GM12891 (cell line): ENCODE results near the gene NAXD.

Experiments used
- DNase-seq: peaks from one replicate; pipeline ENCODE4 v3.0.0; 2011; ENCODE audit warnings: low spot score; ENCODE audit not compliant: insufficient read length
- FAIRE-seq: peaks from 2 replicates; lab custom pipeline; 2011; peaks lifted over from hg19 to GRCh38; lab: Jason Lieb, UNC
- PAX5 ChIP-seq: IDR thresholded peaks from 2 replicates; pipeline ENCODE4 v1.6.1; 2011; ENCODE audit warnings: low read length, moderate library complexity, mild to moderate bottlenecking; ENCODE audit not compliant: insufficient read depth, severe bottlenecking
- POLR2A ChIP-seq: IDR thresholded peaks from 2 replicates; pipeline ENCODE4 v1.6.1; 2011; ENCODE audit warnings: low read depth, low read length, control low read depth
- POLR2AphosphoS5 ChIP-seq: IDR thresholded peaks from 2 replicates; pipeline ENCODE4 v1.6.1; 2011; ENCODE audit warnings: low read depth, low read length, control low read depth
- POU2F2 ChIP-seq: IDR thresholded peaks from 2 replicates; pipeline ENCODE4 v1.6.1; 2011; ENCODE audit warnings: low read depth, mild to moderate bottlenecking, control low read depth, low read length, moderate library complexity
- SPI1 ChIP-seq: IDR thresholded peaks from 2 replicates; pipeline ENCODE4 v1.6.1; 2011; ENCODE audit warnings: low read depth, low read length, control low read depth
- TAF1 ChIP-seq: IDR thresholded peaks from 2 replicates; pipeline ENCODE4 v1.6.1; 2011; ENCODE audit warnings: low read depth, low read length, control low read depth

Gene NAXD

DNA sequence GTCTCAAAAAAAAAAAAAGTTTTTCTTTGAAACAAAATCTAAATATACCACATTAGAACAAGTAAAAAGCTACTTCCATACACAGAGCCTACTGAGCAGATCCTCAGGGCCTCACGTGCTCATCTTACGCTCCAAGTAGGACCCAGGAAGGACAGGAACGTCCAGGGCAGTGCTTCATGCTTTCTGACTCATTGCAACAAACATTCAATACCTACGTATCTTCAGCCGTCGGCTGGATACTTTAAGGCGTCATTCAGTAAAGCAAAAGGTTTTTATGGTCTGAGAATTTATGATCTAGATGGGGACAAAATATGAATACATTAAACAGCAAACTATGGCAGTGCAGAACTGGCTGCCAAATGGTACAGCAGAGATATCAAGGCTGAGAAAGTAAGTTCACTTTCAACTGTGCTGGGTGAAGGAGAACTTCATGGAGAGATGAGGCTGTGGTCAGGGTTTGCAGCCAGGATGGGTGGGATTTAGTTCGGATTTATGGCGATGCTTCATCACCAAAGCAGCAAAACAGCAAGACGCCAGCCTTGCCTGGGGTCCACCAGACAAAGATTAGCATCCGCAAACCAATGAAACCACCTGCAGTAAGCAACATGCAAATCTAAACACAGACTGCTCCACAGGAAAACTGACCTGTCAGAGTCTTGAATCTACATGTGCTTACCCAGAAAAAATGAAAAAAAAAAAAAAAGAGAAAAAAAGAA, 70.1 kb downstream of the NAXD start:
- DNase-seq: no peak
- no peak for TF ChIP-seq TAF1
- FAIRE-seq: no peak

DNA sequence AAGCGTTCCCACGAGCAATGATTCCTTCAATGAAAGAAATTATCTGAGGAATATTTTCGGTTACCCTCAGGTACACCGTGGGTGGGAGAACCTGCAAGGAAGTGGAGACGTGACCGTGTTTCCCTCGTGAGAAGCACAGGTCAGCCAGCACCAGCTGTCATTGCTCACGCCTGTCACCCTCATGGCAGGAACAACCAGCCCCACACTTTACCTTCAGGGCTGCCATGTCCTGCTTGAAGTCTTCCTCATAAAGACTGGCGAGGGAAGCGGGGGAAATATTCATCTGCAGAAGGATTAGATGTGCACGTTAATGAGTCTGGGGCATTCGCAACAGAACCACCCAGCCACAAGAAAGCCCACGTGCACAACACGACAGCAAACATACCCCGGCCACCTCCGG, 72.4 kb downstream of the NAXD start:
- no peak for FAIRE-seq
- no peak for DNase-seq
- TF ChIP-seq TAF1 (no peak), POLR2A (no peak), SPI1 (no peak), PAX5 (no peak), POU2F2 (no peak), POLR2AphosphoS5 (no peak)

GRCh38 chr13:110689041-110689440, 73.7 kb downstream of the NAXD start:
- no peak for TF ChIP-seq TAF1
- no peak for TF ChIP-seq POLR2A
- TF ChIP-seq PAX5: no peak
- TF ChIP-seq POU2F2: no peak
- no peak for TF ChIP-seq SPI1
- TF ChIP-seq POLR2AphosphoS5: no peak
- FAIRE-seq (no peak), DNase-seq (no peak)
